SK-N-SH treated with all-trans-retinoic acid at 6 μM for 48 hours (cell line): ENCODE data around the gene NLRP5.

Experiments used
- ATAC-seq: fragments of 200-7000 bp; cut with Tn5 transposase; 3 replicates; pipeline ENCODE4 v1.9.1; 2020; ENCODE audit warnings: mild to moderate bottlenecking, moderate library complexity
- ARNTL ChIP-seq: fragments of 450-650 bp; formaldehyde crosslinking; IDR thresholded peaks from 2 replicates; pipeline ENCODE4 v1.5.0; 2020; ENCODE audit warnings: low read depth, mild to moderate bottlenecking, moderate library complexity, borderline replicate concordance
- BACH2 ChIP-seq: fragments of 250-450 bp; sonication (Bioruptor Pico); IDR thresholded peaks from 2 replicates; pipeline ENCODE4 v1.9.0; 2021; ENCODE audit warnings: mild to moderate bottlenecking, borderline replicate concordance
- CSDC2 ChIP-seq: fragments of 250-450 bp; sonication (Bioruptor Pico); IDR thresholded peaks from 2 replicates; pipeline ENCODE4 v1.5.0; 2020; ENCODE audit warnings: mild to moderate bottlenecking, moderate library complexity
- ESRRG ChIP-seq: fragments of 250-450 bp; sonication (Bioruptor Pico); IDR thresholded peaks from 2 replicates; pipeline ENCODE4 v1.6.1; 2021; ENCODE audit warnings: mild to moderate bottlenecking
- GLIS3 ChIP-seq: fragments of 250-450 bp; sonication (Bioruptor Pico); IDR thresholded peaks from 2 replicates; pipeline ENCODE4 v1.5.0; 2020; ENCODE audit warnings: mild to moderate bottlenecking, moderate library complexity
- ISL1 ChIP-seq: fragments of 250-450 bp; sonication (Bioruptor Pico); IDR thresholded peaks from 2 replicates; pipeline ENCODE4 v2.1.2; 2022; ENCODE audit warnings: mild to moderate bottlenecking, moderate library complexity
- PPARA ChIP-seq: fragments of 250-450 bp; sonication (Bioruptor Pico); IDR thresholded peaks from 2 replicates; pipeline ENCODE4 v1.5.0; 2020; ENCODE audit warnings: mild to moderate bottlenecking, borderline replicate concordance
- SNAI2 ChIP-seq: fragments of 250-450 bp; sonication (Bioruptor Pico); IDR thresholded peaks from 2 replicates; pipeline ENCODE4 v1.5.0; 2020; ENCODE audit warnings: mild to moderate bottlenecking, moderate library complexity
- TCF4 ChIP-seq: fragments of 250-450 bp; sonication (Bioruptor Pico); IDR thresholded peaks from 2 replicates; pipeline ENCODE4 v1.8.0; 2021; ENCODE audit warnings: mild to moderate bottlenecking, moderate library complexity, borderline replicate concordance
- TOX ChIP-seq: fragments of 250-450 bp; sonication (Bioruptor Pico); IDR thresholded peaks from 2 replicates; pipeline ENCODE4 v1.8.0; 2021; ENCODE audit warnings: mild to moderate bottlenecking, moderate library complexity, borderline replicate concordance
- ZFP3 ChIP-seq: fragments of 250-450 bp; sonication (Bioruptor Pico); IDR thresholded peaks from 2 replicates; pipeline ENCODE4 v1.5.0; 2020; ENCODE audit warnings: mild to moderate bottlenecking, moderate library complexity
- ZFP30 ChIP-seq: fragments of 450-650 bp; formaldehyde crosslinking; IDR thresholded peaks from 2 replicates; pipeline ENCODE4 v1.5.0; 2022; ENCODE audit warnings: mild to moderate bottlenecking, moderate library complexity
- ZNF565 ChIP-seq: fragments of 450-650 bp; formaldehyde crosslinking; conservative IDR thresholded peaks from 2 replicates; pipeline ENCODE4 v1.5.0; 2020; ENCODE audit warnings: low read depth, mild to moderate bottlenecking, moderate library complexity
- ZNF70 ChIP-seq: fragments of 450-650 bp; formaldehyde crosslinking; IDR thresholded peaks from 2 replicates; pipeline ENCODE4 v1.5.0; 2020; ENCODE audit warnings: mild to moderate bottlenecking, moderate library complexity
- TF ChIP-seq, protein P1 (sequence below): fragments of 250-450 bp; sonication (Bioruptor Pico); IDR thresholded peaks from 2 replicates; pipeline ENCODE4 v1.5.1; 2021; ENCODE audit warnings: mild to moderate bottlenecking, moderate library complexity
- TF ChIP-seq, protein P2 (sequence below): fragments of 250-450 bp; sonication (Bioruptor Pico); IDR thresholded peaks from 2 replicates; pipeline ENCODE4 v1.8.0; 2021; ENCODE audit warnings: low read depth, mild to moderate bottlenecking, moderate library complexity, borderline replicate concordance
- TF ChIP-seq, protein P3 (sequence below): fragments of 250-450 bp; sonication (Bioruptor Pico); IDR thresholded peaks from 2 replicates; pipeline ENCODE4 v1.5.0; 2020; ENCODE audit warnings: mild to moderate bottlenecking, moderate library complexity
- TF ChIP-seq, protein P4 (sequence below): fragments of 250-450 bp; sonication (Bioruptor Pico); IDR thresholded peaks from 2 replicates; pipeline ENCODE4 v1.5.1; 2020; ENCODE audit warnings: low read depth, mild to moderate bottlenecking, moderate library complexity
- TF ChIP-seq, protein P5 (sequence below): fragments of 250-450 bp; sonication (Bioruptor Pico); IDR thresholded peaks from 2 replicates; pipeline ENCODE4 v1.8.0; 2020; ENCODE audit warnings: mild to moderate bottlenecking, moderate library complexity, borderline replicate concordance

The NLRP5 gene

DNA sequence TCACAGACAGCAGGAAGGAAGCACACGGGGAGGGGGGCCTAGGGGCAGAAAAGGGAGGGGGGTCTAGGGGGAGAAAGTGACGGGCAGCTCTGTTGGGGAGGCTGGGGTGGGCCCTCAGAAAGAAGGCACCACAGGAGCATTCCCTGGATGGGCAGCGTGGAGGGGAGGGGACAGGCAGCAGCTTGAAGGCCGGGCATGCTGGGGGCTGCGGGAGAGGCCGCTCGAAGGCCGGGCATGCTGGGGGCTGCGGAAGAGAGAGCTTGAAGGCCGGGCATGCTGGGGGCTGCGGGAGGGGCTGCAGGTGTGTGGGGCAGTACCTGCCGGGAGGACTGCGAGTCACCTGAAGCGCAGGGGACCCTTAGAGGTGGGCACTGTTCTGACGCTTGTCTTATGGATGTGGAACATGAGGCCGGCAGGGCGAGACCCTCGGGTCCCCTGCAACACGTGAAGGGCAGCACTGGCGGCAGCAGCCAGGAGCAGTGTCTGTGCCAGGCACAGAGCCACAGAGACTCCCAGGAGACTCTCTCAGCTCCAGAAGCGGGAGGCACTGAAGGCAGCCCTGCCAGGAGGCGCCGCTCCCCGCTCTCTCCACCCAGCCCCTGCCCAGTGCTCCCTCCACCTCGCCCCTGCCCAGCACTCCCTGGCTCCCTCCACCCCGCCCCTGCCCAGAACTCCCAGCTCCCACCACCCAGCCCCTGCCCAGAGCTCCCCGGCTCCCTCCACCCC, 121.2 kb downstream of the NLRP5 start:
- TF ChIP-seq, protein P1, sequence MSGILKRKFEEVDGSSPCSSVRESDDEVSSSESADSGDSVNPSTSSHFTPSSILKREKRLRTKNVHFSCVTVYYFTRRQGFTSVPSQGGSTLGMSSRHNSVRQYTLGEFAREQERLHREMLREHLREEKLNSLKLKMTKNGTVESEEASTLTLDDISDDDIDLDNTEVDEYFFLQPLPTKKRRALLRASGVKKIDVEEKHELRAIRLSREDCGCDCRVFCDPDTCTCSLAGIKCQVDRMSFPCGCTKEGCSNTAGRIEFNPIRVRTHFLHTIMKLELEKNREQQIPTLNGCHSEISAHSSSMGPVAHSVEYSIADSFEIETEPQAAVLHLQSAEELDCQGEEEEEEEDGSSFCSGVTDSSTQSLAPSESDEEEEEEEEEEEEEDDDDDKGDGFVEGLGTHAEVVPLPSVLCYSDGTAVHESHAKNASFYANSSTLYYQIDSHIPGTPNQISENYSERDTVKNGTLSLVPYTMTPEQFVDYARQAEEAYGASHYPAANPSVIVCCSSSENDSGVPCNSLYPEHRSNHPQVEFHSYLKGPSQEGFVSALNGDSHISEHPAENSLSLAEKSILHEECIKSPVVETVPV (CRISPR knock-in tag) = no peak
- TF ChIP-seq ARNTL (CRISPR knock-in tag) = no peak
- no peak for ATAC-seq

DNA sequence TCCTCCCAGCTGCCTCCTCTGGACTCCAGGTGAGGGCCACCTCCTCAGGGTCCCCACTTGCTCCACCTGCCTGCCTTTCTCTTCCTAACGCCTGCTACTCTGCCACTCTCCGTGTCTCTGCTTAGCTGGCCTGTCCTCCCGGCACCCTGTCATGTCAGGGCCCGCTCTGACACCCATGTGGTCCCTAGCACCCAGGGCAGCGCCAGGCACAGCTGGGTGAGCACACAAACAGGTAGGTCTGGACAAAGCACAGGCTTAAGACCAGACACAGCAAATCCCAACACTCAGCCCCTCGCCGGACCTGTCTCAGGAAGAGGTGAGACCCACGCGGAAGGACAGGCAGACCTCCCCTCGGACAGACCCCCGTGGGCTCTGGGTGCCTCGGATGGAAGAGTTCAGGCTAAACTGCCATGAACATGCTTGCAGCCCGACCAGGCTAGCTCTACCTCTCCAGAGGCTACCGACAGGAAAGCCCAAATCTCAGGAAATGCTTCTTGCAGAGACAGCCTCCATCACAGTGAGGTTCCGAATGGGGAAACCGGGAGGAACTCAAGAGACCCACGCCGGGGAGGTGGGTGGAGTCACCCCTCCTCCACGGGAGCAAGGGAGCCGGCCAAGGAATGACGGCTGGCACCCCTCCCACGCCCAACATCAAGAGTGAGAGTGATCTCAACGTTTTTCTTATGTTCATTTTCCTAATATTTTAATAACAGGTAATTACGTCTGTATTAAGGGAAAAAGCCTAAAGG, 122.0 kb downstream of the NLRP5 start:
- no peak for TF ChIP-seq ISL1
- no peak for ATAC-seq

DNA sequence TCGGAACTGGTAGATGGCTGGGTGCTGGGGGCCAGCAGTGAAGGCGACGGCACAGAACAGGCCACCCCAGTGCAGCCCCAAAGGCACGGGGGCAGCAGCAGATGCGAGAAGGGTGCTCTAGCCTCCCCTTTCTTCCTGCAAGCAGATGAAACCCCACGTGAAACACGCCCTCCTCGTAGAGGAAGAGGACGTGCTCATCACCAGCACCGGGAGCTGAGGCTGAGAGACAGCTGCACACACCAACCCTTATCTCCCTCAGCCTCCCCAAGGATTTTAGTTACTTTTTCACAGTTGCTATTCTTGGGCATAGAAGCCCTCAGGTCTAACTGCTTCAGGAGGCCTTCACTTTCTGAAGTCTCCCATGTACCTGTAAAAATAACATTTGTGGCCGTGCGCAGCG, 122.7 kb downstream of the NLRP5 start:
- TF ChIP-seq PPARA (CRISPR knock-in tag) = no peak
- no peak for TF ChIP-seq ISL1
- no peak for TF ChIP-seq TOX (CRISPR knock-in tag)
- TF ChIP-seq ZFP3 (CRISPR knock-in tag) = no peak
- TF ChIP-seq ZNF565 = no peak
- TF ChIP-seq, protein P2, sequence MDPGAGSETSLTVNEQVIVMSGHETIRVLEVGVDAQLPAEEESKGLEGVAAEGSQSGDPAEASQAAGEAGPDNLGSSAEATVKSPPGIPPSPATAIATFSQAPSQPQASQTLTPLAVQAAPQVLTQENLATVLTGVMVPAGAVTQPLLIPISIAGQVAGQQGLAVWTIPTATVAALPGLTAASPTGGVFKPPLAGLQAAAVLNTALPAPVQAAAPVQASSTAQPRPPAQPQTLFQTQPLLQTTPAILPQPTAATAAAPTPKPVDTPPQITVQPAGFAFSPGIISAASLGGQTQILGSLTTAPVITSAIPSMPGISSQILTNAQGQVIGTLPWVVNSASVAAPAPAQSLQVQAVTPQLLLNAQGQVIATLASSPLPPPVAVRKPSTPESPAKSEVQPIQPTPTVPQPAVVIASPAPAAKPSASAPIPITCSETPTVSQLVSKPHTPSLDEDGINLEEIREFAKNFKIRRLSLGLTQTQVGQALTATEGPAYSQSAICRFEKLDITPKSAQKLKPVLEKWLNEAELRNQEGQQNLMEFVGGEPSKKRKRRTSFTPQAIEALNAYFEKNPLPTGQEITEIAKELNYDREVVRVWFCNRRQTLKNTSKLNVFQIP (CRISPR knock-in tag) = no peak
- TF ChIP-seq CSDC2 (CRISPR knock-in tag) = no peak
- TF ChIP-seq TCF4 (CRISPR knock-in tag) = no peak
- TF ChIP-seq ZFP30 (CRISPR knock-in tag) = no peak
- TF ChIP-seq, protein P3, sequence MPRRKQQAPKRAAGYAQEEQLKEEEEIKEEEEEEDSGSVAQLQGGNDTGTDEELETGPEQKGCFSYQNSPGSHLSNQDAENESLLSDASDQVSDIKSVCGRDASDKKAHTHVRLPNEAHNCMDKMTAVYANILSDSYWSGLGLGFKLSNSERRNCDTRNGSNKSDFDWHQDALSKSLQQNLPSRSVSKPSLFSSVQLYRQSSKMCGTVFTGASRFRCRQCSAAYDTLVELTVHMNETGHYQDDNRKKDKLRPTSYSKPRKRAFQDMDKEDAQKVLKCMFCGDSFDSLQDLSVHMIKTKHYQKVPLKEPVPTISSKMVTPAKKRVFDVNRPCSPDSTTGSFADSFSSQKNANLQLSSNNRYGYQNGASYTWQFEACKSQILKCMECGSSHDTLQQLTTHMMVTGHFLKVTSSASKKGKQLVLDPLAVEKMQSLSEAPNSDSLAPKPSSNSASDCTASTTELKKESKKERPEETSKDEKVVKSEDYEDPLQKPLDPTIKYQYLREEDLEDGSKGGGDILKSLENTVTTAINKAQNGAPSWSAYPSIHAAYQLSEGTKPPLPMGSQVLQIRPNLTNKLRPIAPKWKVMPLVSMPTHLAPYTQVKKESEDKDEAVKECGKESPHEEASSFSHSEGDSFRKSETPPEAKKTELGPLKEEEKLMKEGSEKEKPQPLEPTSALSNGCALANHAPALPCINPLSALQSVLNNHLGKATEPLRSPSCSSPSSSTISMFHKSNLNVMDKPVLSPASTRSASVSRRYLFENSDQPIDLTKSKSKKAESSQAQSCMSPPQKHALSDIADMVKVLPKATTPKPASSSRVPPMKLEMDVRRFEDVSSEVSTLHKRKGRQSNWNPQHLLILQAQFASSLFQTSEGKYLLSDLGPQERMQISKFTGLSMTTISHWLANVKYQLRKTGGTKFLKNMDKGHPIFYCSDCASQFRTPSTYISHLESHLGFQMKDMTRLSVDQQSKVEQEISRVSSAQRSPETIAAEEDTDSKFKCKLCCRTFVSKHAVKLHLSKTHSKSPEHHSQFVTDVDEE (CRISPR knock-in tag) = no peak
- no peak for TF ChIP-seq SNAI2
- TF ChIP-seq ZNF70 (CRISPR knock-in tag) = no peak
- no peak for TF ChIP-seq ESRRG
- TF ChIP-seq GLIS3 (CRISPR knock-in tag) = no peak
- TF ChIP-seq ARNTL (CRISPR knock-in tag) = no peak
- TF ChIP-seq, protein P4, sequence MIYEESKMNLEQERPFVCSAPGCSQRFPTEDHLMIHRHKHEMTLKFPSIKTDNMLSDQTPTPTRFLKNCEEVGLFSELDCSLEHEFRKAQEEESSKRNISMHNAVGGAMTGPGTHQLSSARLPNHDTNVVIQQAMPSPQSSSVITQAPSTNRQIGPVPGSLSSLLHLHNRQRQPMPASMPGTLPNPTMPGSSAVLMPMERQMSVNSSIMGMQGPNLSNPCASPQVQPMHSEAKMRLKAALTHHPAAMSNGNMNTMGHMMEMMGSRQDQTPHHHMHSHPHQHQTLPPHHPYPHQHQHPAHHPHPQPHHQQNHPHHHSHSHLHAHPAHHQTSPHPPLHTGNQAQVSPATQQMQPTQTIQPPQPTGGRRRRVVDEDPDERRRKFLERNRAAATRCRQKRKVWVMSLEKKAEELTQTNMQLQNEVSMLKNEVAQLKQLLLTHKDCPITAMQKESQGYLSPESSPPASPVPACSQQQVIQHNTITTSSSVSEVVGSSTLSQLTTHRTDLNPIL (CRISPR knock-in tag) = no peak
- TF ChIP-seq, protein P1 (CRISPR knock-in tag) = no peak
- no peak for TF ChIP-seq BACH2 (CRISPR knock-in tag)
- TF ChIP-seq, protein P5, sequence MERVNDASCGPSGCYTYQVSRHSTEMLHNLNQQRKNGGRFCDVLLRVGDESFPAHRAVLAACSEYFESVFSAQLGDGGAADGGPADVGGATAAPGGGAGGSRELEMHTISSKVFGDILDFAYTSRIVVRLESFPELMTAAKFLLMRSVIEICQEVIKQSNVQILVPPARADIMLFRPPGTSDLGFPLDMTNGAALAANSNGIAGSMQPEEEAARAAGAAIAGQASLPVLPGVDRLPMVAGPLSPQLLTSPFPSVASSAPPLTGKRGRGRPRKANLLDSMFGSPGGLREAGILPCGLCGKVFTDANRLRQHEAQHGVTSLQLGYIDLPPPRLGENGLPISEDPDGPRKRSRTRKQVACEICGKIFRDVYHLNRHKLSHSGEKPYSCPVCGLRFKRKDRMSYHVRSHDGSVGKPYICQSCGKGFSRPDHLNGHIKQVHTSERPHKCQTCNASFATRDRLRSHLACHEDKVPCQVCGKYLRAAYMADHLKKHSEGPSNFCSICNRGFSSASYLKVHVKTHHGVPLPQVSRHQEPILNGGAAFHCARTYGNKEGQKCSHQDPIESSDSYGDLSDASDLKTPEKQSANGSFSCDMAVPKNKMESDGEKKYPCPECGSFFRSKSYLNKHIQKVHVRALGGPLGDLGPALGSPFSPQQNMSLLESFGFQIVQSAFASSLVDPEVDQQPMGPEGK = no peak
- no peak for ATAC-seq
